Naive B cell (primary cell): ENCODE measurements around the gene OOSP1. TPM values are rescaled to one million over a fixed set of nuclear protein-coding genes. Genes with fewer than 3 reads are reported as not detected.
"Not testable (repeated sequence)": the region's sequence is repeated elsewhere in the genome, so short reads cannot be mapped to it uniquely, and the experiment has no call there.

Experiments
- ATAC-seq, 2 donors: fragments of 150-1000 bp; cut with Tn5 transposase; 2 replicates each; pipeline ENCODE4 v1.10.0; 2021; ENCODE audit warnings: low read depth in 2 of 2, mild to moderate bottlenecking in 2 of 2, moderate library complexity in 2 of 2
- DNase-seq: peaks from one replicate; pipeline ENCODE4 v3.0.0; 2022
- H3K27ac Mint-ChIP-seq, 6 donors: one replicate each; pipeline ENCODE4 v1.8.0; 2020 to 2022; ENCODE audit warnings: mild to moderate bottlenecking in 6 of 6, mixed read lengths in 6 of 6, moderate library complexity in 5 of 6, inconsistent platforms in 2 of 6
- H3K27me3 Mint-ChIP-seq, 3 donors: one replicate each; pipeline ENCODE4 v1.8.0; 2021 to 2022; ENCODE audit warnings: mixed read lengths in 3 of 3, mild to moderate bottlenecking in 1 of 3
- H3K36me3 Mint-ChIP-seq, 2 donors: one replicate each; pipeline ENCODE4 v1.8.0; 2020 to 2022; ENCODE audit warnings: mixed read lengths in 2 of 2, inconsistent platforms in 1 of 2, mild to moderate bottlenecking in 1 of 2
- H3K4me1 Mint-ChIP-seq, 3 donors: one replicate each; pipeline ENCODE4 v1.8.0; 2020 to 2022; ENCODE audit warnings: mixed read lengths in 3 of 3, inconsistent platforms in 1 of 3, mild to moderate bottlenecking in 1 of 3, moderate library complexity in 1 of 3
- H3K4me3 Mint-ChIP-seq, 8 donors: one replicate each; pipeline ENCODE4 v1.8.0; 2020 to 2022; ENCODE audit warnings: mild to moderate bottlenecking in 8 of 8, mixed read lengths in 8 of 8, moderate library complexity in 8 of 8, inconsistent platforms in 2 of 8
- H3K9me3 Mint-ChIP-seq, 7 donors: one replicate each; pipeline ENCODE4 v1.8.0; 2020 to 2022; ENCODE audit warnings: mixed read lengths in 7 of 7, mild to moderate bottlenecking in 5 of 7, inconsistent platforms in 2 of 7, moderate library complexity in 1 of 7
- polyA plus RNA-seq, 6 donors: library from polyadenylated mRNA; unstranded; fragments of 300-500 nt; fragmentation: Illumina TruSeq; gene quantifications; one replicate each; pipeline ENCODE4 v1.2.3, GENCODE V29; 2021; ENCODE audit warnings: low read depth in 6 of 6

Gene OOSP1
- polyA plus RNA-seq, 6 donors from 2014 or later = not detected

- Mint-ChIP-seq H3K4me1 (no peaks in the 10 kb centered on the region), H3K4me3 (no peak overlapping the region), H3K27ac (no peak overlapping the region), H3K36me3 (no peaks in the 10 kb centered on the region), H3K9me3 (no peaks in the 10 kb centered on the region), H3K27me3 (peaks cover 0 to 4% (median 0%) of the 10 kb centered on the region in 3 donors)
- no peak for DNase-seq
- ATAC-seq = no peak
Measured at GRCh38 chr11:59967677-59968394, 29.6 kb downstream of the OOSP1 start.

DNA sequence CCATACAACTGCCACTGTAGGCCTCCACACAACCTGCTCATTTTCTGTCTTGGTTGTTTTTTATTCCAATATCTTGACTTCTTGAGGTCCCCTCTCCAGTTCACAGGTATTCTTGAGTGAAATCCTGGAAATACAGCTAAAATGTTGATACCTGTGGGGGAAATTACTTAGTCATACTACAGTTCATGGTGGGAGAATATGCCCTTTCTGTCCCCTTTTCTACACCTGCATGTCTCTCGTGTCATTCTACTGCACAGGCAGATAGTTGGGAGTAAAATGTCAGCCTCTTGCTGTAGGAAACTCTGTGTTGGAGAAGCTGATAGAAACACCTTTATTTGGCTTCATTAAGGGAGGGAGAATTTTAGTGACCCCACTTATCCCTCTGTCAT is 30.2 kb downstream of the OOSP1 start:
- H3K4me3 Mint-ChIP-seq = no peak overlapping the region
- no peaks in the 10 kb centered on the region for H3K4me1 Mint-ChIP-seq
- no peak for DNase-seq
- H3K27me3 Mint-ChIP-seq = peaks cover 0 to 5% (median 0%) of the 10 kb centered on the region in 3 donors
- no peaks in the 10 kb centered on the region for H3K9me3 Mint-ChIP-seq
- H3K36me3 Mint-ChIP-seq = no peaks in the 10 kb centered on the region
- ATAC-seq = no peak
- H3K27ac Mint-ChIP-seq = no peak overlapping the region

- no peaks in the 10 kb centered on the region for H3K36me3 Mint-ChIP-seq
Measured at GRCh38 chr11:59973097-59973496, 34.9 kb downstream of the OOSP1 start.

DNA sequence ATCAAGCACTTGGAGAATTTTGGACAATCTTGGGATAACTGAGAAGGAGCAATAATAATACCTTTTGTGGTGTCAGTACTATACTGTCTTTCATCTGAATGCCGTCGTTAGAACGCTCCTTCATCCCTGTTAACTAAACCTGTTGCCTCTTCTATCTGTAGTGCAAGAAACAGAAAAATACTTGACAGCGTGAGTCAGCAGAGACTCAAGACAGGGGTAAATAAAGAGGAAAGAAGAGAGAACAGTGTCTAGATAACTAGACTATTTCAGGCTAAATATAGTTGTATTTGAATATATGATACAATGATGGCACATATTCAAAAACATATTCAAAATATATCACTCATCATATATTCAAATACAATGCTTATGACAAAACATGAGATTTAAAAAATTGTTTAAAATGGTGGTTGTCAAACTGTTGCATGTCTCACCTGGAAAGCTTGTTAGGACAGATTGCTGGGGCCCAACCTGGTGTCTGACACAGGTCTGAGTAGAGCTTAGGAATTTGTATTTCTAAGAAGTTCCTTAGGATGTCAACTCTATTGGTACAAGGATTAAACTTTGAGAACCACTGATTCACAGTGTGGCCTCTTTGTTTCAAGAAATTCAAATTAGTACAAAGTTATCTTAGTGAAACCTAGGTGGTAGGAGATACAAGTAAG is 43.0 kb downstream of the OOSP1 start:
- no peak for ATAC-seq
- no peak overlapping the region for H3K4me3 Mint-ChIP-seq
- peaks cover 23 to 32% (median 30%) of the 10 kb centered on the region in 3 donors for H3K27me3 Mint-ChIP-seq
- H3K9me3 Mint-ChIP-seq = peaks cover 0 to 4% (median 0%) of the 10 kb centered on the region in 7 donors
- no peaks in the 10 kb centered on the region for H3K36me3 Mint-ChIP-seq
- H3K4me1 Mint-ChIP-seq = peaks cover 0 to 5% (median 3%) of the 10 kb centered on the region in 3 donors
- H3K27ac Mint-ChIP-seq = no peak overlapping the region
- DNase-seq = no peak

More at GRCh38 chr11:59973097-59973496, 34.9 kb downstream of the OOSP1 start:
- Mint-ChIP-seq H3K4me1 (no peaks in the 10 kb centered on the region), H3K27ac (no peak overlapping the region), H3K4me3 (no peak overlapping the region), H3K27me3 (peaks cover 0 to 5% (median 4%) of the 10 kb centered on the region in 3 donors), H3K9me3 (no peaks in the 10 kb centered on the region)
- DNase-seq (no peak), ATAC-seq (no peak)

DNA sequence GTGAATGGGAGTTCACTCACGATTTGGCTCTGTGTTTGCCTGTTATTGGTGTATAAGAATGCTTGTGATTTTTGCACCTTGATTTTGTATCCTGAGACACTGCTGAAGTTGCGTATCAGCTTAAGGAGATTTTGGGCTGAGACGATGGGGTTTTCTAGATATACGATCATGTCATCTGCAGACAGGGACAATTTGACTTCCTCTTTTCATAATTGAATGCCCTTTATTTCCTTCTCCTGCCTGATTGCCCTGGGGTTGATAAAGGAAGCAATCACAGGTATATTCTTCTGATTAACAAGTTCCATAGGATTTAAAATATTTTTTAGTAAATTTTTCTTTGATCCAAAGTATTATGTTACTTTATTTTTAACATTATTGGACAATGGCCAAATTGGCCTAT is 43.8 kb downstream of the OOSP1 start:
- peaks cover 24 to 32% (median 30%) of the 10 kb centered on the region in 3 donors for H3K27me3 Mint-ChIP-seq
- H3K36me3 Mint-ChIP-seq, DNase-seq, H3K9me3 Mint-ChIP-seq, H3K4me1 Mint-ChIP-seq, H3K27ac Mint-ChIP-seq, H3K4me3 Mint-ChIP-seq, ATAC-seq: not testable (repeated sequence)

DNA sequence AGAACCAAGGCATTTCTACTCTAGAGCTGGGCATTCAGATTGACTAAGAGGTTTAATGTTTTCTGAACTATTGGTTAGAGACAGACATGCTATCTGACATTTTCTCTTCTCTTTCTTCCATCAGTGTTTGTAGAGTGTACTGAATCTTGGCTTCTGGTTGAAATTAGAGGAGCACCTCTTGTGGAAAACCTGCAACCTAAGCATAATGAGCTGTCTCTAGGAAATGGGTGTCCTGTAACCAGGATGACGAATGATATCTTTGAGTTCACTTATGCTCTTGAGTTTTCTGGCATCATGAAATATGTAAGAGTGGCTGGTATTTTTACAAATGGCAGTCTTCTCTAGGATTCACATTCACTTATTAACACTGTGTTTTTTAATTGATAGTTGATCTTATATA is 45.0 kb downstream of the OOSP1 start:
- Mint-ChIP-seq H3K27me3 (peaks cover 27 to 30% (median 29%) of the 10 kb centered on the region in 3 donors), H3K9me3 (peaks cover 0 to 4% (median 0%) of the 10 kb centered on the region in 7 donors), H3K4me1 (peaks cover 0 to 5% (median 3%) of the 10 kb centered on the region in 3 donors), H3K36me3 (no peaks in the 10 kb centered on the region), H3K4me3 (no peak overlapping the region), H3K27ac (no peak overlapping the region)
- DNase-seq = no peak
- ATAC-seq = no peak

GRCh38 chr11:59984368-59984767 is 46.1 kb downstream of the OOSP1 start:
- H3K4me3 Mint-ChIP-seq = no peak overlapping the region
- peaks cover 20 to 23% (median 23%) of the 10 kb centered on the region in 3 donors for H3K27me3 Mint-ChIP-seq
- DNase-seq = no peak
- peak overlapping the region in 1 of 6 donors; percentile 50 for H3K27ac Mint-ChIP-seq
- H3K9me3 Mint-ChIP-seq = peaks cover 0 to 6% (median 0%) of the 10 kb centered on the region in 7 donors
- H3K4me1 Mint-ChIP-seq = peaks cover 0 to 5% (median 3%) of the 10 kb centered on the region in 3 donors
- no peaks in the 10 kb centered on the region for H3K36me3 Mint-ChIP-seq
- ATAC-seq = no peak

GRCh38 chr11:59990421-59990820 is 52.2 kb downstream of the OOSP1 start:
- peaks cover 7 to 55% (median 23%) of the 10 kb centered on the region in 7 donors for H3K9me3 Mint-ChIP-seq

DNA sequence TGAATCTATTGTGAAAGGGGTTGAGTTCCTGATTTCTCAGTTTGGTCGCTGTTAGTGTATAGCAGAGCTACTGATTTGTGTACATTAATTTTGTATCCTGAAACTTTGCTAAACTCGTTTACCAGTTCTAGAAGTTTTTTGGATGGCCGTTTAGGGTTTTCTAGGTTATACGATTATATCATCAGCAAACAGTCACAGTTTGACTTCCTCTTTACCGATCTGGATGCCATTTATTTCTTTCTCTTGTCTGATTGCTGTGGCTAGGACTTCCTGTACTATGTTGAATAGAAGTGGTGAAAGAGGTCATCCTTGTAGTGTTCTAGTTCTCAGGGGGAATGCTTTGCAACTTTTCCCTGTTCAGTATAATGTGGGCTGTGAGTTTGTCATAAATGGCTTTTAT is 54.2 kb downstream of the OOSP1 start:
- H3K27ac Mint-ChIP-seq = no peak overlapping the region
- ATAC-seq = no peak
- H3K9me3 Mint-ChIP-seq = peaks cover 7 to 55% (median 23%) of the 10 kb centered on the region in 7 donors
- no peak overlapping the region for H3K4me3 Mint-ChIP-seq
- peaks cover 7 to 16% of the 10 kb centered on the region in 2 donors for H3K36me3 Mint-ChIP-seq
- no peaks in the 10 kb centered on the region for H3K4me1 Mint-ChIP-seq
- peaks cover 4 to 25% (median 18%) of the 10 kb centered on the region in 3 donors for H3K27me3 Mint-ChIP-seq
- DNase-seq = no peak

More at GRCh38 chr11:59990421-59990820, 52.2 kb downstream of the OOSP1 start:
- Mint-ChIP-seq H3K4me3 (no peak overlapping the region), H3K27me3 (peaks cover 4 to 29% (median 18%) of the 10 kb centered on the region in 3 donors), H3K4me1 (no peaks in the 10 kb centered on the region), H3K27ac (no peak overlapping the region), H3K36me3 (peaks cover 7 to 16% of the 10 kb centered on the region in 2 donors)
- ATAC-seq = no peak
- DNase-seq = no peak

GRCh38 chr11:59997800-59998199 is 59.6 kb downstream of the OOSP1 start:
- ATAC-seq = no peak
- Mint-ChIP-seq H3K27me3 (peaks cover 3 to 34% (median 31%) of the 10 kb centered on the region in 3 donors), H3K4me1 (no peaks in the 10 kb centered on the region), H3K27ac (no peak overlapping the region), H3K4me3 (no peak overlapping the region), H3K9me3 (peaks cover 0 to 17% (median 3%) of the 10 kb centered on the region in 7 donors), H3K36me3 (peaks cover 0 to 3% of the 10 kb centered on the region in 2 donors)
- DNase-seq = no peak

- Mint-ChIP-seq H3K4me3 (no peak overlapping the region), H3K27ac (no peak overlapping the region), H3K27me3 (peaks cover 4 to 30% (median 28%) of the 10 kb centered on the region in 3 donors), H3K36me3 (no peaks in the 10 kb centered on the region), H3K4me1 (no peaks in the 10 kb centered on the region), H3K9me3 (peaks cover 0 to 3% (median 0%) of the 10 kb centered on the region in 7 donors)
- ATAC-seq (no peak), DNase-seq (no peak)
Measured at GRCh38 chr11:59999691-60000090, 61.5 kb downstream of the OOSP1 start.

DNA sequence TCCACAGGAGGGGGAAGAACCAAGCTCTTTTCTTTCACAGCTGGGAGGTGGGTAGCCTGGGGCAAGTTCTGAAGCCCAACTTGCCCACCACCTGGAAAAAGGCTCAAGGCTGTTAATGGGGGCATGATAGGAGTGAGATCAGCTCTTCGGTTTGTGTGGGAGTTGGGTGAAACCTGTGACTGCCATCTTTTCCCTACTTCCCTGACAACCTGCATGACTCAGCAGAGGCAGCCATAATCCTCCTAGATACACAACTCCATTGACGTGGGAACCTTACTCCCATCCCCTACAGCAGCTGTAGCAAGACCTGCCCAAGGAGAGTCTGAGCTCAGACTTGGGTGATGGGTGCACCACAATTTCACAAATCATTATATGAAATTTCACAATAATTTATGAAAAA is 65.5 kb downstream of the OOSP1 start:
- H3K27ac Mint-ChIP-seq = no peak overlapping the region
- no peak overlapping the region for H3K4me3 Mint-ChIP-seq
- peaks cover 0 to 3% (median 0%) of the 10 kb centered on the region in 7 donors for H3K9me3 Mint-ChIP-seq
- peaks cover 4 to 29% (median 23%) of the 10 kb centered on the region in 3 donors for H3K27me3 Mint-ChIP-seq
- DNase-seq (no peak), ATAC-seq (no peak)
- no peaks in the 10 kb centered on the region for H3K4me1 Mint-ChIP-seq
- no peaks in the 10 kb centered on the region for H3K36me3 Mint-ChIP-seq

DNA sequence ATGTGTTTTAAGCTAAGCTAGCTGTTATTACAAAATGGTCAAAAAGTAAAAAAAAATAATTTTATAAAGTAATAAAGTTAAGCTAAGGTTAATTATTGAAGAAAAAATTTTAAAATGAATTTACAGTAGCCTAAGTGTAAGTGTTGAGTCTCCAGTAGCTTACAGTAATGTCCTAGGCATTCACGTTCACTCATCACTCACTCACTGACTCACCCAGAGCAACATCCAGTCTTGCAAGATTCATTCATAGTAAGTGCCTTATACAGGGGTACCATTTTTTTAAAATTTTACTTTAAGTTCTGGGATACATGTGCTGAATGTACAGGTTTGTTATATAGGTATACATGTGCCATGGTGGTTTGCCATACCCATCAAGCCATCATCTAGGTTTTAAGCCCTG is 67.1 kb downstream of the OOSP1 start:
- Mint-ChIP-seq H3K27me3 (peaks cover 6 to 33% (median 15%) of the 10 kb centered on the region in 3 donors), H3K27ac (no peak overlapping the region), H3K9me3 (peaks cover 0 to 3% (median 0%) of the 10 kb centered on the region in 7 donors), H3K36me3 (no peaks in the 10 kb centered on the region), H3K4me1 (no peaks in the 10 kb centered on the region), H3K4me3 (no peak overlapping the region)
- DNase-seq = no peak
- no peak for ATAC-seq
